DND-41 (cell line): ENCODE results near the gene TUBA3C.

Experiments
- ATAC-seq: fragments of 200-7000 bp; cut with Tn5 transposase; 3 replicates; pipeline ENCODE4 v1.9.1; 2021; ENCODE audit warnings: low read depth; ENCODE audit not compliant: insufficient read depth
- DNase-seq: peaks from one replicate; pipeline ENCODE4 v3.0.0-alpha.2; 2020
- H2AFZ ChIP-seq: 2 replicates; pipeline ENCODE4 v1.6.0; 2012; ENCODE audit warnings: low read depth, low read length
- H3K27ac ChIP-seq: 2 replicates; pipeline ENCODE4 v1.5.1; 2012; ENCODE audit warnings: low read length, inconsistent platforms
- H3K27me3 ChIP-seq: fragments of 200-600 bp; sonication (generic); 2 replicates; pipeline ENCODE4 v1.6.0; 2012; ENCODE audit warnings: low read length, mild to moderate bottlenecking, inconsistent platforms; ENCODE audit not compliant: insufficient read depth, poor library complexity
- H3K36me3 ChIP-seq: 2 replicates; pipeline ENCODE4 v1.5.1; 2012; ENCODE audit warnings: low read length, inconsistent platforms; ENCODE audit not compliant: insufficient read depth
- H3K4me1 ChIP-seq: 2 replicates; pipeline ENCODE4 v1.5.1; 2012; ENCODE audit warnings: mild to moderate bottlenecking, low read length; ENCODE audit not compliant: insufficient read depth
- H3K4me2 ChIP-seq: 2 replicates; pipeline ENCODE4 v1.6.0; 2012; ENCODE audit warnings: mild to moderate bottlenecking, moderate library complexity, low read length, inconsistent platforms; ENCODE audit not compliant: insufficient read depth
- H3K4me3 ChIP-seq, 2 experiments: fragments of 200-600 bp in 1 of 2; shearing (Covaris generic) in 1 of 2; 2 replicates each; pipeline ENCODE4 v1.5.1; 2012 to 2016; ENCODE audit warnings: inconsistent platforms in 2 of 2, low read length in 2 of 2, mild to moderate bottlenecking in 2 of 2, low read depth in 1 of 2, moderate library complexity in 1 of 2
- H3K79me2 ChIP-seq: 2 replicates; pipeline ENCODE4 v1.6.0; 2012; ENCODE audit warnings: low read length, inconsistent platforms; ENCODE audit not compliant: insufficient read depth
- H3K9ac ChIP-seq: 2 replicates; pipeline ENCODE4 v1.6.0; 2012; ENCODE audit warnings: low read depth, mild to moderate bottlenecking, inconsistent platforms, low read length, moderate library complexity
- H3K9me3 ChIP-seq: 2 replicates; pipeline ENCODE4 v1.5.1; 2012; ENCODE audit warnings: low read length, moderate library complexity, mild to moderate bottlenecking, inconsistent platforms; ENCODE audit not compliant: insufficient read depth, severe bottlenecking
- H4K20me1 ChIP-seq: 2 replicates; pipeline ENCODE4 v1.6.0; 2012; ENCODE audit warnings: low read length; ENCODE audit not compliant: insufficient read depth
- EZH2 ChIP-seq: IDR thresholded peaks from 3 replicates; pipeline ENCODE4 v1.6.1; 2012; ENCODE audit warnings: borderline replicate concordance, low read depth, mild to moderate bottlenecking, moderate library complexity, low read length, inconsistent platforms; ENCODE audit not compliant: severe bottlenecking
- TF ChIP-seq, protein P1 (sequence below): IDR thresholded peaks from 2 replicates; pipeline ENCODE4 v1.5.1; 2012; ENCODE audit warnings: borderline replicate concordance, low read length, moderate library complexity, mild to moderate bottlenecking; ENCODE audit not compliant: poor library complexity, severe bottlenecking; ENCODE audit errors: extremely low read depth

TUBA3C gene

DNA sequence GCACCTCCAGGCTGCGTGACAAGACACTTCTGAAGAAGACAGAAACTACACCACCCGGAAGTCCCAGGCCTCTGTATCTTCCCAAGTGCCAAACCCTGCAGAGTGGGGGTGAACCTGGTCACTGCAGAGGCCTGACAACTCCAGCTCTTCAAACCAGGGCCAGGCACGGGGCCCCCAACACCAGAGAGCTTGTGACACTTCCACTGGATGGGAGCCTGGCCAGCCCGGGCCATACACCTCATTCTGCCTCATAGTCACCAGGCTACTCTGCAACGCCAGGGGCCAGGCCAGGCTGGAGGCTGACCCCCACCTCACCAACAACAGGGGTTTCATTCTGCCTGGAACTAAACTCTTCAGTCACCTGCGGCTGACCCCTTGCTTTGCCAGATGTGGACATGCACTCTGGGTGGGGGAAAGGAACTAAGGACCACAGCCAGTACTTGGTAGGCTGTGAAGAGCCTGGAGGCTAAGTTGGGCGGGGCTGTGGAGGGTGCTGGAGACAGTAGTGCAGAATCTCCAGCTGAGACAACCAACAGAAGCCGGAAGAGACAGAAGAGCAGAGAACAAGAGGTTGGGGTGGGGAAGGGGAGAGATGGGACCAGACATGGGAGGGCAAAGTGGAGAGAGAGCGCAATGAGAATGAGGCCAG lies 23.0 kb downstream of the TUBA3C start:
- Histone ChIP-seq H3K79me2 (no peaks in the 10 kb centered on the region), H2AFZ (no peak overlapping the region), H3K9me3 (peaks cover 20% of the 10 kb centered on the region), H3K4me3 (no peak overlapping the region), H4K20me1 (no peaks in the 10 kb centered on the region), H3K4me1 (no peaks in the 10 kb centered on the region), H3K27ac (no peak overlapping the region), H3K27me3 (no peaks in the 10 kb centered on the region), H3K36me3 (no peaks in the 10 kb centered on the region), H3K9ac (no peak overlapping the region), H3K4me2 (no peak overlapping the region)
- TF ChIP-seq EZH2, result no peak
- TF ChIP-seq, protein P1, sequence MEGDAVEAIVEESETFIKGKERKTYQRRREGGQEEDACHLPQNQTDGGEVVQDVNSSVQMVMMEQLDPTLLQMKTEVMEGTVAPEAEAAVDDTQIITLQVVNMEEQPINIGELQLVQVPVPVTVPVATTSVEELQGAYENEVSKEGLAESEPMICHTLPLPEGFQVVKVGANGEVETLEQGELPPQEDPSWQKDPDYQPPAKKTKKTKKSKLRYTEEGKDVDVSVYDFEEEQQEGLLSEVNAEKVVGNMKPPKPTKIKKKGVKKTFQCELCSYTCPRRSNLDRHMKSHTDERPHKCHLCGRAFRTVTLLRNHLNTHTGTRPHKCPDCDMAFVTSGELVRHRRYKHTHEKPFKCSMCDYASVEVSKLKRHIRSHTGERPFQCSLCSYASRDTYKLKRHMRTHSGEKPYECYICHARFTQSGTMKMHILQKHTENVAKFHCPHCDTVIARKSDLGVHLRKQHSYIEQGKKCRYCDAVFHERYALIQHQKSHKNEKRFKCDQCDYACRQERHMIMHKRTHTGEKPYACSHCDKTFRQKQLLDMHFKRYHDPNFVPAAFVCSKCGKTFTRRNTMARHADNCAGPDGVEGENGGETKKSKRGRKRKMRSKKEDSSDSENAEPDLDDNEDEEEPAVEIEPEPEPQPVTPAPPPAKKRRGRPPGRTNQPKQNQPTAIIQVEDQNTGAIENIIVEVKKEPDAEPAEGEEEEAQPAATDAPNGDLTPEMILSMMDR, result no peak
- ATAC-seq (no peak), DNase-seq (no peak)

DNA sequence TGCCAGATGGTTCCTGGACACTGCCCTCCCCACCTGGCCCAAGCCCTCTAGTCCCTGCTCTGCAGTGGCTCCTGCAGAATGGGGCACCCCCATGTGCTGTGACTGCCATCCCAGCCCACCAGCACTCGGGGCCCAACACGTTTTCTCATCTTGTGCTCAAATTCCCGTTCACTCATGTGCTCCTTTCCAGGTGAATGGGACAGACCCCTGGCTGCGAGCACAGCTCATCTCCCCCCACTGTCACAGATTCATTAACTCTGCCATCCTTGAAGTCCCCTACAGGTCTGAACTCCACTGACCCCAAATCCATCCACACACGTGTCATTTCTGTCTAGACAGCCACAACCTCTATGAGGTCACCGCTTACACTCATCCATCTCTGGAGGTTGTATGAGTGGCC lies 23.6 kb downstream of the TUBA3C start:
- Histone ChIP-seq H3K4me1 (no peaks in the 10 kb centered on the region), H3K9me3 (peaks cover 27% of the 10 kb centered on the region), H3K4me3 (no peak overlapping the region), H3K27me3 (no peaks in the 10 kb centered on the region), H4K20me1 (no peaks in the 10 kb centered on the region), H3K36me3 (no peaks in the 10 kb centered on the region), H3K27ac (no peak overlapping the region), H3K79me2 (no peaks in the 10 kb centered on the region), H3K4me2 (no peak overlapping the region), H3K9ac (no peak overlapping the region), H2AFZ (no peak overlapping the region)
- no peak for DNase-seq
- TF ChIP-seq EZH2, result no peak
- TF ChIP-seq, protein P1, result no peak
- ATAC-seq, result no peak

DNA sequence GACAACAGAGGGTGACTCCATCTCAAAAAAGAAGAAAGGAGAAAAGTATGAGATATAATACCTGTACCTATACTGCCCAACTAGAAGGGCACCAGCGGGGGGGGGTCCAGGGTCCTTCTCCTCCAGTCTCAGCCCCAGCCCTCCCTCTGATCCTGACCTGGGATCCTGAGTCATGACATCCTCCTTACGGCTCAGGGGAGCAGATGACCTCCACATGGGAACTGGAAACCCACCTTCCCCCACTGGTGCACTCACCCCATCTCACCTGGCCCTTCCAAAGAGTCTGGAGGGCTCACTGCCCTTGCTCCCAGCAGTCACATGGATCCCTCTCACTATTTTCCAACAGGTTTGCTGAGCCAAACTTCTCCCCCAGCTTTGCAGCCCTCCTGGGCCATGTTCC lies 24.2 kb downstream of the TUBA3C start:
- TF ChIP-seq, protein P1, result no peak
- no peak for TF ChIP-seq EZH2
- no peak for ATAC-seq
- H3K9me3 ChIP-seq, result peaks cover 27% of the 10 kb centered on the region

More for the DNA sequence above, 24.2 kb downstream of the TUBA3C start:
- Histone ChIP-seq H2AFZ (no peak overlapping the region), H3K4me2 (no peak overlapping the region), H3K27me3 (no peaks in the 10 kb centered on the region), H3K36me3 (no peaks in the 10 kb centered on the region), H4K20me1 (no peaks in the 10 kb centered on the region), H3K9ac (no peak overlapping the region), H3K4me1 (no peaks in the 10 kb centered on the region), H3K79me2 (no peaks in the 10 kb centered on the region), H3K27ac (no peak overlapping the region), H3K4me3 (no peak overlapping the region)
- no peak for DNase-seq
